Fibroblast of gingiva (primary cell): ENCODE results near the gene SNX14.

Experiments
- DNase-seq: peaks from one replicate; pipeline ENCODE4 v3.0.0-alpha.2; 2011; ENCODE audit warnings: low read depth

Gene SNX14

GRCh38 chr6:85506441-85507093 lies 87.1 kb downstream of the SNX14 start:
- DNase-seq: no peak

- peak; percentile 8 for DNase-seq
These were observed 94.9 kb downstream of the SNX14 start for GRCh38 chr6:85498596-85499258.

DNA sequence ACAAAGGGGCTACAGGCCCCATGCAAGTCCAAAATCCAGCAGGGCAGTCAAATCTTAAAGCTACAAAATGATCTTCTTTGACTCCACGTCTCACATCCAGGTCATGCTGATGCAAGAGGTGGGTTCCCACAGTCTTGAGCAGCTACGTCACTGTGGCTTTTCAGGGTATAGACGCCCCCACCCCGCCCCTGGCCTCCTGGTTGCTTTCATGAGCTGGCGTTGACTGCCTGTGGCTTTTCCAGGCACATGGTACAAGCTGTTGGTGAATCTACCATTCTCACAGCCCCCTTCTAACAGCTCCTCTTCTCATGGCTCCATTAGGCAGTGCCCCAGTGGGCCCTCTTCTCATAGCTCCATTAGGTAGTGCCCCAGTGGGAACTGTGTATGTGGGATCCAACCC lies 96.8 kb downstream of the SNX14 start:
- DNase-seq: no peak

- no peak for DNase-seq
These were observed 97.6 kb downstream of the SNX14 start for GRCh38 chr6:85496009-85496579.

DNA sequence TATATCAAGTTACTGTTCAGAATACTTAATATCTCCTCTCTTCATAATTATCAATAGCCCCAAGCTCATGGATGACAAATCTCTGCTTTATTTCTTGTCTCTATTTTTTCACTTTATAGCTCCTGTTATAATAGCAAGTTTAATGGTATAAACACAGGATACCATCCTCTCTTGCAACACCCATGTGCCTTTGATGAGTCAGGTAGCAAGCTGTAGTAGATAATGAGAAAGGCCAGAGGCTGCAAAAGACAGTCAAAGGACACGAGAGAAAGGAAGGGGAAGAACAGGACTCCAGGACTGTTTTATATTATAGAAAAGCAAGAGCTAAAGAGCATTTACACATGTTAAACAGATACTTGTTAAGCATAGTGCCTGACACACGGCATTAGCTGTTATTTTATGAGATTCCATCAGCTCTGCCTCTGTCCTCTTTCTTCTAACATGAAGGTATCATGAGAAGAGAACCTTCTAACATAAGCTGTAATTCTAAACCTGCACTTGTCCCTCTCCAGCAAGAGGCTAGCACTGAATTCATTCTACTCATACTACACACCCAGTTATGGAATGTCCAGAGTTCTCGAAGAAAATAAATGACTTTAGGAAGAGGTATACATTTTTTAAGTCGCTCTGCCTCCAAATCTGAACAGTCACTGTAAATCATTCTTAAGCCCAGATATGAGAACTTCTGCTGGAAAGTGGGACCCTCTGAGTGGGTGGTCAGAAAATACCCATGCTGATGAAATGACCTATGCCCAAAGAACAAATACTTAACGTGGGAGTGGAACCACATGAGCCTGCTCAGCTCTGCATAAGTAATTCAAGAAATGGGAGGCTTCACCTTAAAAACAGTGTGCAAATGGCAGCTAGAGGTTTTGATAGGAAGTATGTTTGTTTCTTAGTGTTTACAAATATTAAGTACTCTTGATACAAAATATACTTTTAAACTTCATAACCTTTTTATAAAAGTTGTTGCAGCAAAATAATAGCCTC lies 98.8 kb downstream of the SNX14 start:
- DNase-seq: no peak

DNA sequence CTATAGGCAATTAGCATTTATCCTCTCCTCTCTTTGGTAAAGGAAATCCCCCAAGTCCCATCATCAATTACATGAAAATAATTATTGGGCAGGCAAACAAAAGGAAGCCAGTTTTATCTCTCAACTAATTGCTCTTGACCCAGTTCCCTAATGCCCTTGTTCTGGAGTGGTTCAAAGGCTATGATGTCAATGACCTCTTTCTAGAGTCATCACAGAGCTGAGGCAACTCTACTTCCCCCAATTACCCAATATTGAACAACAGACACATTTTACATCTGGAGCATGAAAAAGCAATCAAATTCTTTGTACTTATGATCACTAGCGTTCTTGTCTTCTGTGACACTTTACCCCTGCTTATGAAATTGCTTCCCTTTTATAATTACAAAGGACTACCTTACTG lies 100.3 kb downstream of the SNX14 start:
- DNase-seq: no peak

- DNase-seq: no peak
These were observed 103.0 kb downstream of the SNX14 start for GRCh38 chr6:85490516-85491248.

GRCh38 chr6:85484948-85485347 lies 108.7 kb downstream of the SNX14 start:
- DNase-seq: no peak

- DNase-seq: no peak
These were observed 109.8 kb downstream of the SNX14 start for GRCh38 chr6:85483846-85484245.

GRCh38 chr6:85482905-85483700 lies 110.6 kb downstream of the SNX14 start:
- peak; percentile 73 for DNase-seq

DNA sequence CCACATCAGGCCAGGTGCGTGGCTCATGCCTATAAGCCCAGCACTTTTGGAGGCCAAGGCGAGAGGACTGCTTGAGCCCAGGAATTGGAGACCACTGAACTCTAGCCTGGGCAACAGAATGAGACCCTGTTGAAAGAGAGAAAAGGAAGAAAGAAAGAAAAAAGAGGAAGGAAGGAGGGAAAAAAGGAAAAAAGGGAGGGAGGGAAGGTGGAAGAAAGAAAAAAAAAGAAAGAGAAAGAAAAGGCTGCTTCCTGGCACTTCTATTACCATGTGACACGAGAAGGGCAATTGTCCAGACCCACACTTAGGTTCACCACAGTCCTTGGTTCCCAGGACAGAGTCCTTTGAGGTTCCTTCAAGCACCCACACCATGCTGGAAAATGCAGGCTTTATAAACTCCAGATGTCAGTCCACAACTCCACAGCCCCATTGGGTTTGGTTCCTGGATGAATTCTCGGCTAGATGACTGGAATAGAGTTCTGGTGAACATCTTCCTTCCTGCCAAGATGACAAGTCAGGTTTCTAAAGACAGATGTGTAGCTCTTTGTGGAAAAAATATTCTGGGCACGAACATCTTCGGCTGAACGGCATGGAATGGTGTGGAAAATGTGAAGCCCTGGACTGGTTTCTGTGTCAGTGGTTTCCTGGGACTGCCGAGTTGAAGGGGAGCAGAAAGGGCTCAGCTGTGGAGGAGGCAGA lies 111.3 kb downstream of the SNX14 start:
- peak; percentile 90 for DNase-seq

DNA sequence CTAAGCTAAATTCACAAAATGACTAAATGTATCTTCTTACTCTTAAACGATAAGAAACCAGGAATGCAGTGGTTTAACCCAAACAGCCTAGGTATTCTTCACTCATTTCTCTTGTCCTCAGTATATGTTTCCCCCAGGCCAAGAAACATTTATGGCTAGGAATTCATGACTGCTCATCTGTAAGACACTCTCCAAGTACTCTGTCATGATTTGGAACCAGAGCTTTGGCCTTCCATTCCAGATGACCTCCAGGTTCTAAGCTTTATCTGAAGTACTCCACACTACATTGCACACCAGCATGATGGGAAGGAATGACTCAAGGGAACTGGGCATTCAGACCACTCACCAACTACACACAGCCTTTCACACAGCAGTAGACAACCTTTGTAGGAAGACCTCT lies 114.5 kb downstream of the SNX14 start:
- DNase-seq: no peak

DNA sequence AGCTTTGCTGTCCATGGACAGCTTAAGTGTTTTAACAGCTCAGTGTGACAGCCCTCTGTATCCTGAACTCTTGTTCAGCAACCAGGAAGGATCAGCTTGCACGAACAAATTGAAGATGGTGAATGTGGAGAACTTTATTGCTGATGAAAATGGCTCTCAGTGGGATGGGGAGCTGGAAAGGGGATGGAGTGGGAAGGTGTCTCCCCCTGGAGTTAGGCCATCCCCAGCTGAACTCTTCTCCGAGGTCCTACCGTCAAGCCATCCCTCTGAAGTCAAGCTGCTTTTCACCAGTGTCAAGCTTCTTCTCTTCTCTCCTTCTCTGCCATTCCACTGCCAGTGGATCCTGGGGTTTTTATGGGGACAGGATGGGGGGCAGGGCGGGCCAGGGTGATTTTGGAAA lies 117.1 kb downstream of the SNX14 start:
- DNase-seq: no peak

GRCh38 chr6:85473748-85474147 lies 119.9 kb downstream of the SNX14 start:
- no peak for DNase-seq

DNA sequence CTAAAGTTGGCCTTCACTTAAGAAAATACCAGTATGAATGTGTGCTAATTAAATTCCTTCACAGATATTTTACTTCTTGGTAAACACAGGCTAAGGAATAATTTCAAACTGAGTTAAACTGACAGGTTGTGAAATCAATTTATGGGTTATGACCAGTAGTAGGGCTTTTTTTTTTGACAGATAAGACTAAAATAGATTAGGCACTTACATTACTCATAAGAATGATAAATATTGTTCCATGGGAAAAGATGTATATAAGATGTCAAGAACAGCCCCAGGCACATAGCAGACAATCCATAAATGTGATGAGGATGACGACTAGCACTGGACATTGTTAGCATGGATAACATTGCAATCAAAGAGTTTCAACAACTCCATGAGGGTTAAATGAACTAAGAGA lies 120.9 kb downstream of the SNX14 start:
- peak; percentile 50 for DNase-seq

GRCh38 chr6:85470023-85470410 lies 123.6 kb downstream of the SNX14 start:
- no peak for DNase-seq

GRCh38 chr6:85469276-85470022 lies 124.2 kb downstream of the SNX14 start:
- no peak for DNase-seq

GRCh38 chr6:85468326-85468725 lies 125.3 kb downstream of the SNX14 start:
- DNase-seq: peak; percentile 76

DNA sequence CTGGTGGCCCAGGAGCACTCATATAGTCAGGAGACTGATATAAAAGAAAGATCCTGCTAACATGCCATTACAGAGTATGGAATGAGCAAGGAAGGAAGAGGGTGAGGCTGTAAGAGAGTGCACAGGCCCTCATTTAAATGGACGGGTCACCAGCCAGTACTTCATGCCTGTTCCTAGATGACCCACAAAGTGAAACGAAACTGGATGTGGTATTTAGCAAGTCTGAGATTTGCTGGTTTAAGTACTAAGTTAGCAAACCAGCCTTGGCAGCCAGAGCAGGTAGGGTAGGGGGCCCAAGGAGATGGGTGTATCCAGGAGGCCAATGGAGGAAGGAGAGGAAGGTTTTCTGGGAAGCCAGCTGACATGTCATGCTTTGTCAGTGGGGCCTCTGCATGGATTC lies 127.9 kb downstream of the SNX14 start:
- DNase-seq: no peak
